ENCODE measurements around the gene GP1BB. TPM values are rescaled to one million over a fixed set of nuclear protein-coding genes. Genes with fewer than 3 reads are reported as not detected.

Gene GP1BB
- total and polyA plus RNA-seq, 10 of the 15 experiments (the other 5 are each of a cell fraction or from before 2014, with no cell fraction given), result 0.05 to 0.28 (median 0.28) TPM; not detected in 7

DNA sequence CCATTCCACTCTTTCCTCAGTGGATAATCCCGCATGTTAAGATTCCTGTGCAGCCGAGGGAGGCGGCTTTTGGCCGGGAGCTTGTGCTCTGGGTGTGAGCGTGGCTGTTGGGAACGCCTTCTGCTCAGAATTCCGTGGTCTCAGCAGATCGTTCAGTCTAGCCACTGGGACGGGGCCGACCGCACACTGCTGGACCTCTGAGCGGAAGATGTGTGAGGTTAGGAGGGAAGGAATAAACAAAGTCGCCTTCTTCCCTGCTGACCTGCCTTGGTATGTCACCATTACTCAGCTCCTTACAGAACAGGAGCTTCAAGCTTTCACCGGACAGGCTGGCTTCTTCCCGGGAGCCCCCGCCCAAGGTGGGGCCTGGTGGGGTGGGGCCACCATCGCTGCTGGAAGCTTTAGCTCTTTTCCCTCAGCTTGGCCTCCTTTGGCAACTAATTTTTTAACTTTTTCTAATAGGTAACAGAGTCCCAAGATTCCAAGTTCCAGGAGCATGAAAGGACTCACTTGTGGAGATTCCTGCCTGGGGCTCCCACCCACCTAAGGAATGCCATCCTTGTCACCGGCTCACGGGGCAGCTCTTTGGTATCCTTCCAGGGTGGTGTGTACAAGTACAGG is 31.5 kb upstream of the GP1BB start:
- FAIRE-seq (no peak), ATAC-seq (no peak), DNase-seq (ENCODE audit: low read depth, low spot score) (no peak)
- H3K27ac ChIP-seq (ENCODE audit: control insufficient read depth, insufficient read depth), result no peak overlapping the region
- ChIA-PET POLR2A (no interaction called here), SMC1A (ENCODE audit: uncharacterized antibody, unreplicated experiment) (no interaction called here), CTCF (no interaction called here), RAD21 (ENCODE audit: unreplicated experiment) (no interaction called here)
- no peaks in the 10 kb centered on the region for H4K20me1 ChIP-seq (ENCODE audit: control insufficient read depth, insufficient read depth)
- no peak overlapping the region for H3K4me2 ChIP-seq (ENCODE audit: control insufficient read depth, insufficient read depth)
- H3K9me3 ChIP-seq (replicated peaks; ENCODE audit: control insufficient read depth, insufficient read depth, low read length), result no peaks in the 10 kb centered on the region
- no peaks in the 10 kb centered on the region for H3K36me3 ChIP-seq (ENCODE audit: control insufficient read depth in 2 of 2, insufficient read depth in 2 of 2, low read length in 1 of 2)
- intact Hi-C loops (cut with micrococcal nuclease; ENCODE audit: unreplicated experiment), result no loop called here
- TF ChIP-seq TCF12 (IDR thresholded peaks at IDR 0.05; ENCODE audit: low read depth, low read length) (no peak), ZNF384 (IDR thresholded peaks at IDR 0.05; ENCODE audit: borderline replicate concordance, low read depth, low read length) (no peak), PRDM15 (CRISPR knock-in tag; IDR thresholded peaks at IDR 0.05) (no peak), PAX8 (IDR thresholded peaks at IDR 0.05) (no peak)
- H2AFZ ChIP-seq (ENCODE audit: control insufficient read depth, low read depth, low read length), result no peak overlapping the region
- BruUV-seq (replicated peaks), result no TSS peak
- in situ Hi-C loops (cut with MboI), result no loop called here
- H3K27me3 ChIP-seq (replicated peaks in 1 of 2; ENCODE audit: control insufficient read depth in 2 of 2, insufficient read depth in 2 of 2, low read length in 1 of 2), result no peaks in the 10 kb centered on the region; a peak in 1 of 4 replicates
- no peaks in the 10 kb centered on the region for H3K79me2 ChIP-seq (ENCODE audit: control insufficient read depth, insufficient read depth, low read length)
- H3K9ac ChIP-seq (ENCODE audit: control insufficient read depth, insufficient read depth, low read length), result no peak overlapping the region
- WGBS (ENCODE audit: insufficient coverage, insufficient replicate concordance, low lambda C conversion rate, missing lambda C conversion rate), result 49% methylated on average over 19 of the region's 19 CpGs
- no peak overlapping the region for H3K4me3 ChIP-seq
- no peaks in the 10 kb centered on the region for H3K4me1 ChIP-seq (ENCODE audit: control insufficient read depth, insufficient read depth, low read length)
